Endothelial cell of umbilical vein (primary cell): ENCODE results near the gene GLI1. TPM values are rescaled to one million over a fixed set of nuclear protein-coding genes. Genes with fewer than 3 reads are reported as not detected.

ENCODE experiments used
- BruUV-seq: library from RNA; stranded (reverse); fragments of 400-500 nt; replicated peaks from 2 replicates; lab custom pipeline; 2021; lab: Mats Ljungman, UMichigan
- CTCF ChIA-PET: fragments of 300-600, 350-600 bp; sonication (Branson Sonifier 250); formaldehyde crosslinking; loops from one replicate; lab custom pipeline; 2021; ENCODE audit warnings: antibody characterized with exemption, inconsistent platforms; lab: Charles Lee
- POLR2A ChIA-PET: fragments of 300-600, 350-600 bp; sonication (Branson Sonifier 250); formaldehyde crosslinking; loops from one replicate; lab custom pipeline; 2021; ENCODE audit warnings: antibody characterized with exemption, inconsistent platforms; lab: Charles Lee
- DNase-seq: peaks from one replicate; pipeline ENCODE4 v3.0.0-alpha.2; 2011; ENCODE audit warnings: low read depth, low spot score
- FAIRE-seq: peaks from 2 replicates; lab custom pipeline; 2011; peaks lifted over from hg19 to GRCh38; lab: Jason Lieb, UNC
- H2AFZ ChIP-seq: 2 replicates; pipeline ENCODE4 v1.6.0; 2012; ENCODE audit warnings: low read depth, low read length, control low read depth, inconsistent platforms
- H3K27ac ChIP-seq: 2 replicates; pipeline ENCODE4 v1.5.1; 2011; ENCODE audit warnings: low read depth, mild to moderate bottlenecking, control low read depth, low read length, moderate library complexity; ENCODE audit not compliant: insufficient read depth
- H3K27me3 ChIP-seq, 2 experiments: 2 replicates each; pipeline versions ENCODE4 v1.6.0 to v1.6.1; 2011; ENCODE audit warnings: low read length in 2 of 2, mixed read lengths in 1 of 2; ENCODE audit not compliant: control insufficient read depth in 2 of 2, insufficient read depth in 2 of 2
- H3K36me3 ChIP-seq, 2 experiments: 2 replicates in 1 of 2; 3 replicates in 1 of 2; pipeline ENCODE4 v1.5.1; 2011; ENCODE audit warnings: low read length in 2 of 2, mild to moderate bottlenecking in 1 of 2, moderate library complexity in 1 of 2; ENCODE audit not compliant: control insufficient read depth in 2 of 2, insufficient read depth in 2 of 2; ENCODE audit errors: extremely low read depth in 1 of 2
- H3K4me1 ChIP-seq: 3 replicates; pipeline ENCODE4 v1.5.1; 2011; ENCODE audit warnings: mild to moderate bottlenecking, low read length; ENCODE audit not compliant: control insufficient read depth, insufficient read depth; ENCODE audit errors: extremely low read depth
- H3K4me2 ChIP-seq: 2 replicates; pipeline ENCODE4 v1.6.1; 2011; ENCODE audit warnings: low read length, control low read depth, mixed read lengths; ENCODE audit not compliant: insufficient read depth
- H3K4me3 ChIP-seq, 3 experiments: fragments of 200-600 bp in 1 of 3; sonication (generic), shearing (Covaris generic) in 1 of 3; replicated peaks in 1 of 3; 2 replicates each; pipeline ENCODE4 v1.5.1; 2011 to 2016; ENCODE audit warnings: control low read depth in 3 of 3, low read length in 3 of 3, mild to moderate bottlenecking in 2 of 3, inconsistent platforms in 1 of 3, low read depth in 1 of 3, moderate library complexity in 1 of 3; ENCODE audit not compliant: insufficient read depth in 1 of 3
- H3K79me2 ChIP-seq: 2 replicates; pipeline ENCODE4 v1.6.0; 2012; ENCODE audit warnings: low read length, inconsistent platforms; ENCODE audit not compliant: control insufficient read depth, insufficient read depth
- H3K9ac ChIP-seq: replicated peaks from 2 replicates; pipeline ENCODE3; 2011; ENCODE audit warnings: low read length, control low read depth; ENCODE audit not compliant: insufficient read depth; ENCODE audit errors: extremely low read depth
- H3K9me1 ChIP-seq: replicated peaks from 3 replicates; pipeline ENCODE4 v1.6.0; 2011; ENCODE audit warnings: mild to moderate bottlenecking, low read length; ENCODE audit not compliant: control insufficient read depth, insufficient read depth; ENCODE audit errors: extremely low read depth
- H3K9me3 ChIP-seq: replicated peaks from 2 replicates; pipeline ENCODE4 v1.5.1; 2012; ENCODE audit warnings: low read length, inconsistent platforms; ENCODE audit not compliant: control insufficient read depth, insufficient read depth
- H4K20me1 ChIP-seq: replicated peaks from 2 replicates; pipeline ENCODE3; 2011; ENCODE audit warnings: mild to moderate bottlenecking, low read length; ENCODE audit not compliant: control insufficient read depth, insufficient read depth; ENCODE audit errors: extremely low read depth
- CTCF ChIP-seq, 2 donors: IDR thresholded peaks; 1 replicate in 1 of 2; 2 replicates in 1 of 2; pipeline ENCODE4 v1.5.1; 2011; ENCODE audit warnings: low read length in 2 of 2, mild to moderate bottlenecking in 2 of 2, moderate library complexity in 2 of 2, control low read depth in 1 of 2, inconsistent platforms in 1 of 2, low read depth in 1 of 2; ENCODE audit not compliant: insufficient read depth in 1 of 2; ENCODE audit errors: extremely low read depth in 1 of 2
- EZH2 ChIP-seq: IDR thresholded peaks from 2 replicates; pipeline ENCODE4 v1.6.1; 2012; ENCODE audit warnings: borderline replicate concordance, low read depth, mild to moderate bottlenecking, moderate library complexity, low read length, inconsistent platforms; ENCODE audit not compliant: severe bottlenecking
- FOS ChIP-seq: IDR thresholded peaks from 2 replicates; pipeline ENCODE4 v1.6.1; 2011; ENCODE audit warnings: mild to moderate bottlenecking, low read length, moderate library complexity, borderline replicate concordance; ENCODE audit not compliant: insufficient read depth
- GATA2 ChIP-seq: IDR thresholded peaks from 2 replicates; pipeline ENCODE4 v1.7.0; 2011; ENCODE audit warnings: low read depth, mild to moderate bottlenecking, moderate library complexity, mixed read lengths, low read length; ENCODE audit not compliant: insufficient read length, insufficient read depth
- JUN ChIP-seq: IDR thresholded peaks from 2 replicates; pipeline ENCODE4 v1.6.1; 2011; ENCODE audit warnings: borderline replicate concordance, low read depth; ENCODE audit not compliant: insufficient read length, insufficient read depth
- MAX ChIP-seq: IDR thresholded peaks from 2 replicates; pipeline ENCODE4 v1.6.1; 2011; ENCODE audit not compliant: insufficient read depth, insufficient read length
- MYC ChIP-seq: IDR thresholded peaks from one replicate; pipeline ENCODE4 v1.6.1; 2011; ENCODE audit warnings: mild to moderate bottlenecking, low read depth, low read length
- POLR2A ChIP-seq: IDR thresholded peaks from 2 replicates; pipeline ENCODE4 v1.6.1; 2012; ENCODE audit warnings: low read depth, mild to moderate bottlenecking, control low read depth, low read length
- POLR2AphosphoS5 ChIP-seq: IDR thresholded peaks from 2 replicates; pipeline ENCODE4 v1.6.1; 2012; ENCODE audit warnings: low read depth, mild to moderate bottlenecking, control low read depth, low read length, moderate library complexity; ENCODE audit not compliant: insufficient read depth
- dilution Hi-C: fragments of 300-500 bp; cut with MboI; formaldehyde crosslinking; loops from one replicate; pipeline ENCODE4 v1.15.0; 2019; ENCODE audit warnings: low sequenced_read_pairs; ENCODE audit not compliant: extremely low pct_ligation_motif_present
- intact Hi-C: fragments of 100-400 bp; cut with micrococcal nuclease; formaldehyde crosslinking; loops from one replicate; pipeline ENCODE4 v1.10.0; 2022
- polyA plus RNA-seq, 4 experiments: library from polyadenylated mRNA; depleted of rRNA in 3 of 4; stranded (reverse) in 3 of 4; unstranded in 1 of 4; fragments of >200 nt; gene quantifications; 2 replicates each; pipeline versions ENCODE4 v1.2.1 to v1.2.3, GENCODE V29; 2011 to 2012; ENCODE audit warnings: missing spikeins in 1 of 4
- total RNA-seq: library from RNA; stranded (reverse); gene quantifications from 2 replicates; pipeline ENCODE4 v1.2.3, GENCODE V29; 2021

The GLI1 gene
- total and polyA plus RNA-seq, 2 donors (not counting 3 experiments of a cell fraction or from before 2014, with no cell fraction given) = 0.10 to 0.29 TPM

GRCh38 chr12:57467212-57467874 lies 7.8 kb downstream of the GLI1 start:
- H2AFZ ChIP-seq = no peak overlapping the region
- H3K4me3 ChIP-seq = no peak overlapping the region
- H3K4me2 ChIP-seq = no peak overlapping the region
- CTCF ChIA-PET = no interaction called here
- TF ChIP-seq POLR2AphosphoS5 = no peak
- TF ChIP-seq CTCF (IDR thresholded peaks at IDR 0.05; ENCODE audit: extremely low read depth in 1 of 2, insufficient read depth in 1 of 2, low read depth in 1 of 2, low read length in 2 of 2) = no peak
- no peak overlapping the region for H3K27ac ChIP-seq
- H3K36me3 ChIP-seq = no peaks in the 10 kb centered on the region
- H3K27me3 ChIP-seq = peaks cover 16 to 19% of the 10 kb centered on the region in 2 experiments
- H3K4me1 ChIP-seq = no peaks in the 10 kb centered on the region
- BruUV-seq = no TSS peak
- DNase-seq (no peak), FAIRE-seq (no peak)
- dilution Hi-C loops (no loop called here), intact Hi-C loops (no loop called here)
- H3K9ac ChIP-seq = no peak overlapping the region
- no peaks in the 10 kb centered on the region for H3K79me2 ChIP-seq
- no peaks in the 10 kb centered on the region for H4K20me1 ChIP-seq
- POLR2A ChIA-PET = no interaction called here
- no peaks in the 10 kb centered on the region for H3K9me3 ChIP-seq
- no peaks in the 10 kb centered on the region for H3K9me1 ChIP-seq

GRCh38 chr12:57467915-57468314 lies 8.3 kb downstream of the GLI1 start:
- TF ChIP-seq POLR2A (no peak), MAX (no peak), CTCF (IDR thresholded peaks at IDR 0.05; ENCODE audit: extremely low read depth in 1 of 2, insufficient read depth in 1 of 2, low read depth in 1 of 2, low read length in 2 of 2) (no peak), MYC (no peak), EZH2 (no peak), JUN (no peak), POLR2AphosphoS5 (no peak), FOS (no peak), GATA2 (no peak)
- dilution Hi-C loops = no loop called here
- Histone ChIP-seq H3K27ac (no peak overlapping the region), H2AFZ (no peak overlapping the region), H3K9me1 (no peaks in the 10 kb centered on the region), H3K4me2 (no peak overlapping the region), H3K36me3 (no peaks in the 10 kb centered on the region), H4K20me1 (no peaks in the 10 kb centered on the region), H3K79me2 (no peaks in the 10 kb centered on the region), H3K27me3 (peaks cover 22 to 25% of the 10 kb centered on the region in 2 experiments), H3K9me3 (no peaks in the 10 kb centered on the region), H3K9ac (no peak overlapping the region), H3K4me1 (no peaks in the 10 kb centered on the region), H3K4me3 (no peak overlapping the region)
- ChIA-PET POLR2A (no interaction called here), CTCF (interaction anchor here (0.9 kb wide), 1 partner anchor 9 kb away, joined by 5 read pairs; no protein-coding TSS in a partner anchor)
- intact Hi-C loops = no loop called here
- BruUV-seq = no TSS peak
- FAIRE-seq (no peak), DNase-seq (no peak)
